Effector memory CD4-positive, alpha-beta T cell (primary cell): ENCODE measurements around the gene MED15.

Experiments
- DNase-seq, 3 donors: peaks; one replicate each; pipeline ENCODE4 v3.0.0-alpha.2; 2020
- H3K27ac ChIP-seq: 2 replicates; pipeline ENCODE4 v1.7.0; 2013; ENCODE audit warnings: mild to moderate bottlenecking, low read length, moderate library complexity; ENCODE audit not compliant: insufficient read depth, poor library complexity, severe bottlenecking
- H3K27me3 ChIP-seq: replicated peaks from 2 replicates; pipeline ENCODE4 v1.7.0; 2013; ENCODE audit warnings: mild to moderate bottlenecking, low read length; ENCODE audit not compliant: insufficient read depth, control insufficient read depth, poor library complexity, severe bottlenecking
- H3K36me3 ChIP-seq: 2 replicates; pipeline ENCODE4 v1.7.0; 2013; ENCODE audit warnings: mild to moderate bottlenecking, low read length, moderate library complexity; ENCODE audit not compliant: control insufficient read depth, insufficient read depth
- H3K4me1 ChIP-seq: 2 replicates; pipeline ENCODE4 v1.7.0; 2013; ENCODE audit warnings: low read length, mild to moderate bottlenecking; ENCODE audit not compliant: control insufficient read depth, insufficient read depth, poor library complexity, severe bottlenecking
- H3K4me3 ChIP-seq: 2 replicates; pipeline ENCODE4 v1.7.0; 2013; ENCODE audit warnings: low read length, low read depth, mild to moderate bottlenecking; ENCODE audit not compliant: insufficient read depth, poor library complexity, severe bottlenecking
- H3K9me3 ChIP-seq: 2 replicates; pipeline ENCODE4 v1.7.0; 2013; ENCODE audit warnings: mild to moderate bottlenecking, low read length, moderate library complexity; ENCODE audit not compliant: control insufficient read depth

Gene MED15

GRCh38 chr22:20508815-20509271 is 1.4 kb downstream of the MED15 start:
- no peaks in the 10 kb centered on the region for H3K9me3 ChIP-seq
- peaks cover 30% of the 10 kb centered on the region for H3K4me1 ChIP-seq
- peak overlapping the region; percentile 36 for H3K27ac ChIP-seq
- no peaks in the 10 kb centered on the region for H3K27me3 ChIP-seq
- H3K36me3 ChIP-seq: peaks cover 9% of the 10 kb centered on the region
- DNase-seq: no peak
- H3K4me3 ChIP-seq: peak overlapping the region; percentile 30

- peak overlapping the region; percentile 36 for H3K27ac ChIP-seq
- peaks cover 30% of the 10 kb centered on the region for H3K4me1 ChIP-seq
- H3K9me3 ChIP-seq: no peaks in the 10 kb centered on the region
- peak; percentile 34 to 47 (median 38) for DNase-seq
- no peaks in the 10 kb centered on the region for H3K27me3 ChIP-seq
- peak overlapping the region; percentile 30 for H3K4me3 ChIP-seq
- peaks cover 12% of the 10 kb centered on the region for H3K36me3 ChIP-seq
Measured at GRCh38 chr22:20509344-20510047, 2.1 kb downstream of the MED15 start.

GRCh38 chr22:20510811-20511577 is 3.6 kb downstream of the MED15 start:
- DNase-seq: no peak
- no peak overlapping the region for H3K4me3 ChIP-seq
- H3K4me1 ChIP-seq: peaks cover 30% of the 10 kb centered on the region
- H3K9me3 ChIP-seq: no peaks in the 10 kb centered on the region
- H3K36me3 ChIP-seq: peaks cover 15% of the 10 kb centered on the region
- H3K27ac ChIP-seq: no peak overlapping the region
- H3K27me3 ChIP-seq: no peaks in the 10 kb centered on the region

GRCh38 chr22:20511578-20512229 is 4.3 kb downstream of the MED15 start:
- Histone ChIP-seq H3K27me3 (no peaks in the 10 kb centered on the region), H3K4me1 (peaks cover 30% of the 10 kb centered on the region), H3K4me3 (no peak overlapping the region), H3K27ac (no peak overlapping the region), H3K36me3 (peaks cover 15% of the 10 kb centered on the region), H3K9me3 (no peaks in the 10 kb centered on the region)
- DNase-seq: no peak

- peaks cover 27% of the 10 kb centered on the region for H3K4me1 ChIP-seq
- no peak for DNase-seq
- H3K9me3 ChIP-seq: no peaks in the 10 kb centered on the region
- no peaks in the 10 kb centered on the region for H3K27me3 ChIP-seq
- no peak overlapping the region for H3K27ac ChIP-seq
- H3K4me3 ChIP-seq: no peak overlapping the region
- H3K36me3 ChIP-seq: peaks cover 19% of the 10 kb centered on the region
Measured at GRCh38 chr22:20514658-20515406, 7.4 kb downstream of the MED15 start.

- Histone ChIP-seq H3K36me3 (peaks cover 17% of the 10 kb centered on the region), H3K27ac (no peak overlapping the region), H3K9me3 (no peaks in the 10 kb centered on the region), H3K4me1 (peaks cover 19% of the 10 kb centered on the region), H3K4me3 (no peak overlapping the region), H3K27me3 (no peaks in the 10 kb centered on the region)
- no peak for DNase-seq
Measured at GRCh38 chr22:20516399-20516798, 9.0 kb downstream of the MED15 start.

GRCh38 chr22:20517422-20517821 is 10.0 kb downstream of the MED15 start:
- Histone ChIP-seq H3K36me3 (peaks cover 17% of the 10 kb centered on the region), H3K27me3 (no peaks in the 10 kb centered on the region), H3K4me3 (no peak overlapping the region), H3K9me3 (no peaks in the 10 kb centered on the region), H3K4me1 (peaks cover 20% of the 10 kb centered on the region), H3K27ac (no peak overlapping the region)
- no peak for DNase-seq

GRCh38 chr22:20517841-20518592 is 10.6 kb downstream of the MED15 start:
- no peak overlapping the region for H3K27ac ChIP-seq
- no peaks in the 10 kb centered on the region for H3K27me3 ChIP-seq
- no peak for DNase-seq
- H3K4me1 ChIP-seq: peaks cover 26% of the 10 kb centered on the region
- H3K36me3 ChIP-seq: peaks cover 17% of the 10 kb centered on the region
- no peak overlapping the region for H3K4me3 ChIP-seq
- no peaks in the 10 kb centered on the region for H3K9me3 ChIP-seq

- no peaks in the 10 kb centered on the region for H3K9me3 ChIP-seq
- no peak overlapping the region for H3K4me3 ChIP-seq
- peaks cover 10% of the 10 kb centered on the region for H3K36me3 ChIP-seq
- no peak for DNase-seq
- H3K27ac ChIP-seq: peak overlapping the region; percentile 23
- H3K4me1 ChIP-seq: peaks cover 41% of the 10 kb centered on the region
- no peaks in the 10 kb centered on the region for H3K27me3 ChIP-seq
Measured at GRCh38 chr22:20519558-20519957, 12.1 kb downstream of the MED15 start.
